Stomach (tissue), 9 donors: ENCODE measurements around the gene TSTD1. TPM values are rescaled to one million over a fixed set of nuclear protein-coding genes. Genes with fewer than 3 reads are reported as not detected.

Experiments used
- DNase-seq, 2 donors: peaks; one replicate each; pipeline versions ENCODE4 v3.0.0 to v3.0.0-alpha.2; 2013 to 2019
- H3K27ac ChIP-seq, 5 donors: fragments of 200-600 bp in 4 of 5; sonication (generic) in 4 of 5; one replicate each; pipeline ENCODE4 v1.5.1; 2013 to 2019; ENCODE audit warnings: mild to moderate bottlenecking in 1 of 5, moderate library complexity in 1 of 5
- H3K27me3 ChIP-seq, 3 donors: fragments of 200-600 bp; sonication (generic); one replicate each; pipeline ENCODE4 v1.5.1; 2017 to 2019; ENCODE audit warnings: mixed run types in 1 of 3
- H3K36me3 ChIP-seq, 4 donors: fragments of 200-600 bp; sonication (generic); 1 replicate in 3 of 4; 2 replicates in 1 of 4; pipeline ENCODE4 v1.5.1; 2016 to 2019
- H3K4me1 ChIP-seq, 4 donors: fragments of 200-600 bp; sonication (generic); one replicate each; pipeline ENCODE4 v1.5.1; 2016 to 2019
- H3K4me3 ChIP-seq, 4 donors: fragments of 200-600 bp; sonication (generic) in 3 of 4; one replicate each; pipeline ENCODE4 v1.5.1; 2016 to 2019; ENCODE audit warnings: mild to moderate bottlenecking in 1 of 4
- H3K9me3 ChIP-seq, 4 donors: fragments of 200-600 bp; sonication (generic); one replicate each; pipeline ENCODE4 v1.5.1; 2016 to 2019
- EP300 ChIP-seq: sonication (generic); formaldehyde crosslinking; IDR thresholded peaks from one replicate; pipeline ENCODE4 v1.6.1; 2017; ENCODE audit warnings: antibody characterized with exemption
- POLR2A ChIP-seq, 4 donors: fragments of 450-650 bp; IDR thresholded peaks; one replicate each; pipeline ENCODE4 v1.6.1; 2016; ENCODE audit warnings: antibody characterized with exemption in 4 of 4, control low read depth in 2 of 4, mild to moderate bottlenecking in 1 of 4, moderate library complexity in 1 of 4
- POLR2AphosphoS5 ChIP-seq, 3 donors: sonication (generic); formaldehyde crosslinking; IDR thresholded peaks; one replicate each; pipeline ENCODE4 v1.6.1; 2016; ENCODE audit warnings: antibody characterized with exemption in 3 of 3
- WGBS, 5 donors: extraction: QIAGEN DNeasy Blood & Tissue Kit in 3 of 5; methylation state at CpG; one replicate each; pipeline versions ENCODE4 v1.1.5 to v1.1.7; 2013 to 2018; 5-methylcytosine and 5-hydroxymethylcytosine counted together
- intact Hi-C: fragments of 100-400 bp; cut with DNase I; formaldehyde crosslinking; loops from one replicate; pipeline ENCODE4 v1.15.1; 2023; ENCODE audit warnings: low total_unique reads
- polyA plus RNA-seq, 3 donors: library from polyadenylated mRNA; stranded (reverse); fragments of 200-250 nt; gene quantifications; one replicate each; pipeline ENCODE4 v1.2.3, GENCODE V29; 2013
- total RNA-seq, 5 donors: library from RNA; depleted of rRNA; stranded (reverse); fragments of >200 nt; gene quantifications; one replicate each; pipeline versions ENCODE4 v1.1.0 to v1.2.3, GENCODE V29; 2014 to 2016
- TF ChIP-seq, protein P1 (sequence below), 7 experiments: fragments of 450-650 bp in 4 of 7; fragments of 200-600 bp in 3 of 7; sonication (generic) in 3 of 7; IDR thresholded peaks; one replicate each; pipeline ENCODE4 v1.5.1; 2016 to 2019; ENCODE audit warnings: antibody characterized with exemption in 7 of 7, control low read depth in 2 of 7, mild to moderate bottlenecking in 1 of 7
- donor health status: healthy with polysubstance abuse.
- donor health status: Bipolar disorder and iron deficiency.
- donor health status: healthy.

TSTD1 gene
- total and polyA plus RNA-seq, 8 donors = 13.2 to 186 (median 112) TPM; not detected in 1

DNA sequence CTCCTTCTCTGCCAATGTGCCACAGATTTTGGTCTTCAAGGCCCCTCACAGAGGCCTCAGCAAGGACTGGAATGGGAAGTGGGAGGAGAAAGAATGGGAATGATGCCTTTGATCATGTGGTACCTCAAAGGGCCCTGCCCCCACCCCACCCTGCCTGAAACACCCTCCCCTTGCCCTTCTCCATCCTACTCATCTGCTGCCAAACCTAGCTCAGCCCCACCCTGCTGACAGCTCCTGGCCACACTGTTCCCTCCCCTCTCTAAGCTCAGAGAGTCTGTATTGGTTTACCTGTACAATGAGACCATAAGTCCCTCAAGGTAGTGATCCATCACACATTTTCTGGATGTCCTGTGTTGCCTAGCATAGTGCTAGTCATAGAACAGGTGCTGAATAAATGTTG, 37.6 kb upstream of the TSTD1 start:
- TF ChIP-seq POLR2A (IDR thresholded peaks at IDR 0.05) (no peak), EP300 (no peak), POLR2AphosphoS5 (IDR thresholded peaks at IDR 0.05) (no peak)
- TF ChIP-seq, protein P1, sequence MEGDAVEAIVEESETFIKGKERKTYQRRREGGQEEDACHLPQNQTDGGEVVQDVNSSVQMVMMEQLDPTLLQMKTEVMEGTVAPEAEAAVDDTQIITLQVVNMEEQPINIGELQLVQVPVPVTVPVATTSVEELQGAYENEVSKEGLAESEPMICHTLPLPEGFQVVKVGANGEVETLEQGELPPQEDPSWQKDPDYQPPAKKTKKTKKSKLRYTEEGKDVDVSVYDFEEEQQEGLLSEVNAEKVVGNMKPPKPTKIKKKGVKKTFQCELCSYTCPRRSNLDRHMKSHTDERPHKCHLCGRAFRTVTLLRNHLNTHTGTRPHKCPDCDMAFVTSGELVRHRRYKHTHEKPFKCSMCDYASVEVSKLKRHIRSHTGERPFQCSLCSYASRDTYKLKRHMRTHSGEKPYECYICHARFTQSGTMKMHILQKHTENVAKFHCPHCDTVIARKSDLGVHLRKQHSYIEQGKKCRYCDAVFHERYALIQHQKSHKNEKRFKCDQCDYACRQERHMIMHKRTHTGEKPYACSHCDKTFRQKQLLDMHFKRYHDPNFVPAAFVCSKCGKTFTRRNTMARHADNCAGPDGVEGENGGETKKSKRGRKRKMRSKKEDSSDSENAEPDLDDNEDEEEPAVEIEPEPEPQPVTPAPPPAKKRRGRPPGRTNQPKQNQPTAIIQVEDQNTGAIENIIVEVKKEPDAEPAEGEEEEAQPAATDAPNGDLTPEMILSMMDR (IDR thresholded peaks at IDR 0.05) = no peak
- no peak for DNase-seq
- Histone ChIP-seq H3K9me3 (no peaks in the 10 kb centered on the region), H3K27me3 (peaks cover 0 to 4% (median 0%) of the 10 kb centered on the region in 3 donors), H3K4me3 (no peak overlapping the region), H3K4me1 (no peaks in the 10 kb centered on the region), H3K27ac (no peak overlapping the region), H3K36me3 (peaks cover 0 to 44% (median 13%) of the 10 kb centered on the region in 4 donors)
- intact Hi-C loops = no loop called here

DNA sequence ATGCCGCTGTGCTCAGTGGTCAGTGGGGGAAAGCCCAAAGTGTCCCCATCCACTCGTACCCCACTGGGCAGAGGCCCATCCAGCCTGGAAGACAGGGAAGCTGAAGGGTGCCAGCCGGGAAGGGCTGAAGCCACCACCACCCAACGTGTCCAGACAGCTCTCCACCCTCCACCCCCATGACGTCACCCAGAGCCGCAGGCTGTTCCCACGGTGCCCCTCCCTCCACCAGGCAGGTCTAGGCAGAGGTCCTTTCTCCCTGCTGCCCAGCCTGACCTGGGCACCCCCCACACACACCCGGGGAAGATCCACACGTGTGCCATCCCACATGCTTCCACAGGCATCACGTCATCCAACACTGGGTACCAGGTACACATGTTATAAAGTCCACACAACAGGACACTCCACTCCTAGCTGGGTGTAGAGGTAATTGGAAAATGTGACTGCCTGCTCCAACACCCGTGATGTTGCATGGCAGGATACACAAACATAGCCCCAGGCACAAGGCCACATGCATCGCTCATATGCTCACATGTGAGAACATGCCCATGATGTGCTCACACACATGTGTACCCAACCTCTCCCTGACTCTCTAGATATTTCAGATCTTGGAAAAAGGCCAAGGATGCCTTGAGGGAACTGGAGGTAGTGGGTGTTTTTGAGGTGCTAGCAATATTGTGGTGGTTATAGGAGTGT, 36.1 kb upstream of the TSTD1 start:
- H3K9me3 ChIP-seq = no peaks in the 10 kb centered on the region
- H3K27ac ChIP-seq = no peak overlapping the region
- peaks cover 0 to 4% (median 0%) of the 10 kb centered on the region in 3 donors for H3K27me3 ChIP-seq
- H3K4me1 ChIP-seq = no peaks in the 10 kb centered on the region
- 78 to 91% (median 83%) methylated on average over 10 to 12 of the region's 12 CpGs for WGBS, 5 donors
- no peak overlapping the region for H3K4me3 ChIP-seq
- TF ChIP-seq POLR2A (IDR thresholded peaks at IDR 0.05) (no peak), POLR2AphosphoS5 (IDR thresholded peaks at IDR 0.05) (no peak), EP300 (no peak)
- TF ChIP-seq, protein P1 (IDR thresholded peaks at IDR 0.05) = no peak
- no peak for DNase-seq
- H3K36me3 ChIP-seq = peaks cover 0 to 44% (median 13%) of the 10 kb centered on the region in 4 donors
- intact Hi-C loops = no loop called here

DNA sequence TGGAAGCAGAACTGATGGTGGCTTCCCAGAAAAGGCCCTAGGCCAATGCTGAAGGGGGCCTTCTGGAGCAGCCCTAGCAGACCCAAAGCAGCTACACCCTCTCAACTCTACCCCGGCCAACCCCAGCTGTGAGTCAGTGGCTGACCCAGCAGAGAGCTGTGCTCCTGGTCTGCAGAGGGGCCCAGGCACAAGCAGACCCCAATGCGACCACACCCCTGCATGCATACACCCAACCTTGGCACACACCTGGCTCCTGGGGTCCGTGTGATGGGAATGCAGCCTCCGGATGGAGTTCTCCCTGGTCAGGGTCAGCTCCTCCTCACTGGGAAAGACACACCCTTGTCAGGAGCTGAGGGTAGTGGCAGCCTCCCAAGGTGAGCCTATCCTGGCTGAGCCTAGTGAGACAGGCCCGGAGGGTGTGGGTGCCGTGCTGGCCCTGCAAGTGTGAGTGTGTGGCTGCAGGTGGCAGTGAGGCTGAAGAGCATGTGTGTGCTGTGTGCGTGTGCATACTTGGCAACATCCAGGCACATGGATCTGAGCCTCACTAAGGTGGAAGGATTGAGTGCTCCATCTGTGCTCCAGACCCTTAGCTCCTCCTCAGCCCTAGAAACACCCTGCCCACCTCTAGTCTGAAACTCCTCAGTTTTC, 34.8 kb upstream of the TSTD1 start:
- H3K9me3 ChIP-seq = no peaks in the 10 kb centered on the region
- H3K36me3 ChIP-seq = peaks cover 0 to 35% (median 13%) of the 10 kb centered on the region in 4 donors
- no peak overlapping the region for H3K4me3 ChIP-seq
- H3K4me1 ChIP-seq = peaks cover 0 to 5% (median 0%) of the 10 kb centered on the region in 4 donors
- WGBS, 5 donors = 49 to 72% (median 61%) methylated on average over 4 to 7 of the region's 7 CpGs
- intact Hi-C loops = no loop called here
- peak in 1 of 2 donors; percentile 41 for DNase-seq
- H3K27ac ChIP-seq = no peak overlapping the region
- H3K27me3 ChIP-seq = no peaks in the 10 kb centered on the region
- TF ChIP-seq EP300 = no peak
- TF ChIP-seq, protein P1 (IDR thresholded peaks at IDR 0.05) = peak in 1 of 7 experiments; percentile 2

DNA sequence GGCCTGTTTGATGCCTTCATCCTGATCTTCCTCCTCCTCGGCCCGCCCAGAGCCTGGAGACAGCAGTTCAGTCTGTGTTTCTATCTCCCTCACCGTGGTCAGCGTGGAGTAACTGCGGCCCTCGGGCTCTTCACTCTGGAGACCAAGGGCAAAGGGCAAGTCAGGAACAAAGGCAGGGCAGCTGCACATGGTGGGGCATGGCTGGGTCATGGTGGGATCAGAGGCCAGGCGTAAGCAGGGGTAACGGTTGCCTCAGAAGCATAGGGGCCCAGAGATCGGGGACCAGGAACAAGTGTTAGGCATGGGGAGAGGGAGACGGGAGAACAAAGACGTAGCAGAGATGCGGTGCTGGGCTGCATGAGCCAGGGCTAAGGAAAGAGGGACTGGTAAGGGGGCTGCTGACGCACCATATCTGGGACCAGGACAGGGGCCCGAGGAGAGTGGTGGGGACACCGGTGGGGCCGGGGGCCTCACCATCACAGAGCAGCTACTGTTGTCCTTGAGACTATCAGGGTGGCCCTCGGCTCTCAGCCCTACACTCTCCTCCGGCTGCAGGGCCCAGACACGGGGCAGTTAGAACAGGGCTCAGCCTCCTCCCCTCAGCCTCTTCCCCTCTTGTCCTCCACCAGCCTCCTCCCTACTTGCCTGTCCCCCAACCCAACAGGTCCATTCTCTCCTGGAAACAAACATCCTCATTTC, 34.1 kb upstream of the TSTD1 start:
- TF ChIP-seq POLR2AphosphoS5 (IDR thresholded peaks at IDR 0.05) = no peak
- TF ChIP-seq, protein P1 (IDR thresholded peaks at IDR 0.05) = no peak
- peaks cover 0 to 35% (median 13%) of the 10 kb centered on the region in 4 donors for H3K36me3 ChIP-seq
- intact Hi-C loops = no loop called here

More for the DNA sequence above, 34.1 kb upstream of the TSTD1 start:
- H3K4me1 ChIP-seq = peaks cover 0 to 5% (median 0%) of the 10 kb centered on the region in 4 donors
- H3K27ac ChIP-seq = no peak overlapping the region
- no peaks in the 10 kb centered on the region for H3K27me3 ChIP-seq
- no peak overlapping the region for H3K4me3 ChIP-seq
- DNase-seq = no peak
- WGBS, 5 donors = 89 to 93% (median 92%) methylated on average over 19 of the region's 19 CpGs
- no peaks in the 10 kb centered on the region for H3K9me3 ChIP-seq
